Muscle of leg (tissue), 11 donors: ENCODE measurements around the gene ADGB. TPM values are rescaled to one million over a fixed set of nuclear protein-coding genes. Genes with fewer than 3 reads are reported as not detected.

Experiments used
- DNase-seq: peaks from one replicate; pipeline ENCODE4 v3.0.0; 2013
- H3K27ac ChIP-seq: one replicate; pipeline ENCODE4 v1.5.1; 2013; ENCODE audit warnings: mild to moderate bottlenecking, low read length, control low read depth
- H3K27me3 ChIP-seq: one replicate; pipeline ENCODE4 v1.6.1; 2013; ENCODE audit warnings: low read length; ENCODE audit not compliant: control insufficient read depth, insufficient read depth
- H3K36me3 ChIP-seq: one replicate; pipeline ENCODE4 v1.6.1; 2013; ENCODE audit warnings: low read length; ENCODE audit not compliant: control insufficient read depth, insufficient read depth
- H3K4me1 ChIP-seq: one replicate; pipeline ENCODE4 v1.6.1; 2013; ENCODE audit warnings: low read length; ENCODE audit not compliant: control insufficient read depth, insufficient read depth
- H3K4me3 ChIP-seq: one replicate; pipeline ENCODE4 v1.5.1; 2013; ENCODE audit warnings: low read length, control low read depth
- H3K9me3 ChIP-seq: replicated peaks from 2 replicates; pipeline ENCODE4 v1.6.1; 2013; ENCODE audit warnings: low read depth, low read length; ENCODE audit not compliant: control insufficient read depth
- WGBS: methylation state at CpG from one replicate; pipeline ENCODE4 v1.1.5; 2013; ENCODE audit warnings: missing lambda C conversion rate; ENCODE audit not compliant: insufficient coverage; 5-methylcytosine and 5-hydroxymethylcytosine counted together
- polyA plus RNA-seq, 8 donors: library from polyadenylated mRNA; unstranded; fragments of 120-200 nt; gene quantifications; one replicate each; pipeline versions ENCODE4 v1.2.1 to v1.2.3, GENCODE V29; 2013; ENCODE audit warnings: inconsistent platforms in 1 of 8, low replicate concordance in 1 of 8; ENCODE audit not compliant: insufficient read length in 8 of 8, insufficient read depth in 1 of 8
- total RNA-seq: library from RNA; stranded (reverse); fragments of 120-200 nt; gene quantifications from one replicate; pipeline ENCODE4 v1.2.4, GENCODE V29; 2013

ADGB gene
- total and polyA plus RNA-seq, 9 donors = 0.04 to 0.45 (median 0.04) TPM; not detected in 5

- Histone ChIP-seq H3K36me3 (no peaks in the 10 kb centered on the region), H3K27me3 (no peaks in the 10 kb centered on the region), H3K4me3 (no peak overlapping the region), H3K9me3 (no peaks in the 10 kb centered on the region), H3K4me1 (peaks cover 5% of the 10 kb centered on the region), H3K27ac (no peak overlapping the region)
- 100% methylated on average over 1 of the region's 4 CpGs for WGBS
- no peak for DNase-seq
Measured at GRCh38 chr6:146859206-146859605, 260.4 kb downstream of the ADGB start.

- H3K27me3 ChIP-seq = no peaks in the 10 kb centered on the region
- no peaks in the 10 kb centered on the region for H3K9me3 ChIP-seq
- DNase-seq = no peak
- peaks cover 5% of the 10 kb centered on the region for H3K4me1 ChIP-seq
- no peak overlapping the region for H3K4me3 ChIP-seq
- no peaks in the 10 kb centered on the region for H3K36me3 ChIP-seq
- H3K27ac ChIP-seq = no peak overlapping the region
- WGBS = 100% methylated on average over 1 of the region's 3 CpGs
Measured at GRCh38 chr6:146859795-146860495, 261.2 kb downstream of the ADGB start.

- H3K27me3 ChIP-seq = no peaks in the 10 kb centered on the region
- no peaks in the 10 kb centered on the region for H3K36me3 ChIP-seq
- peaks cover 5% of the 10 kb centered on the region for H3K4me1 ChIP-seq
- H3K27ac ChIP-seq = no peak overlapping the region
- 29% methylated on average over 1 of the region's 2 CpGs for WGBS
- no peak for DNase-seq
- no peaks in the 10 kb centered on the region for H3K9me3 ChIP-seq
- no peak overlapping the region for H3K4me3 ChIP-seq
Measured at GRCh38 chr6:146860583-146860982, 261.8 kb downstream of the ADGB start.

GRCh38 chr6:146861029-146861563 lies 262.3 kb downstream of the ADGB start:
- Histone ChIP-seq H3K4me3 (no peak overlapping the region), H3K36me3 (no peaks in the 10 kb centered on the region), H3K27me3 (no peaks in the 10 kb centered on the region), H3K27ac (no peak overlapping the region), H3K4me1 (peaks cover 5% of the 10 kb centered on the region), H3K9me3 (no peaks in the 10 kb centered on the region)
- whole genome bisulfite sequencing = 100% methylated on average over 1 of the region's 3 CpGs
- no peak for DNase-seq

GRCh38 chr6:146861716-146862115 lies 262.9 kb downstream of the ADGB start:
- no peaks in the 10 kb centered on the region for H3K36me3 ChIP-seq
- no peak overlapping the region for H3K27ac ChIP-seq
- no peaks in the 10 kb centered on the region for H3K27me3 ChIP-seq
- no peaks in the 10 kb centered on the region for H3K9me3 ChIP-seq
- H3K4me3 ChIP-seq = no peak overlapping the region
- WGBS = no CpG with 5 or more reads among the region's 3 CpGs
- no peak for DNase-seq
- peaks cover 5% of the 10 kb centered on the region for H3K4me1 ChIP-seq

GRCh38 chr6:146862508-146862919 lies 263.7 kb downstream of the ADGB start:
- no peaks in the 10 kb centered on the region for H3K36me3 ChIP-seq
- H3K27ac ChIP-seq = no peak overlapping the region
- no peak for DNase-seq
- no peaks in the 10 kb centered on the region for H3K27me3 ChIP-seq
- H3K4me3 ChIP-seq = no peak overlapping the region
- peaks cover 5% of the 10 kb centered on the region for H3K4me1 ChIP-seq
- H3K9me3 ChIP-seq = no peaks in the 10 kb centered on the region
- WGBS = 100% methylated on average over 1 of the region's 4 CpGs

- Histone ChIP-seq H3K36me3 (no peaks in the 10 kb centered on the region), H3K4me3 (no peak overlapping the region), H3K9me3 (no peaks in the 10 kb centered on the region), H3K27ac (no peak overlapping the region), H3K27me3 (no peaks in the 10 kb centered on the region), H3K4me1 (no peaks in the 10 kb centered on the region)
- DNase-seq = no peak
- 94% methylated on average over 2 of the region's 4 CpGs for WGBS
Measured at GRCh38 chr6:146864300-146864699, 265.5 kb downstream of the ADGB start.

GRCh38 chr6:146864885-146865284 lies 266.1 kb downstream of the ADGB start:
- no peak overlapping the region for H3K4me3 ChIP-seq
- no peaks in the 10 kb centered on the region for H3K36me3 ChIP-seq
- H3K27me3 ChIP-seq = no peaks in the 10 kb centered on the region
- H3K9me3 ChIP-seq = no peaks in the 10 kb centered on the region
- no peak for DNase-seq
- WGBS = 55% methylated on average over 2 of the region's 2 CpGs
- H3K27ac ChIP-seq = no peak overlapping the region
- H3K4me1 ChIP-seq = no peaks in the 10 kb centered on the region

Other genes starting within 250 kb of the ADGB start
- 21.4 TPM for gene RAB32, start 55.1 kb upstream of the ADGB start, total RNA-seq
- gene RAB32, start 55.1 kb upstream of the ADGB start, polyA plus RNA-seq = 10 to 100 TPM; 14.6 to 29.5 (median 16.7) TPM